ENCODE measurements around the gene PRPF8. TPM values are rescaled to one million over a fixed set of nuclear protein-coding genes. Genes with fewer than 3 reads are reported as not detected.

PRPF8 gene
- total and polyA plus RNA-seq, 2 experiments from 2014 or later = 178 to 246 TPM

DNA sequence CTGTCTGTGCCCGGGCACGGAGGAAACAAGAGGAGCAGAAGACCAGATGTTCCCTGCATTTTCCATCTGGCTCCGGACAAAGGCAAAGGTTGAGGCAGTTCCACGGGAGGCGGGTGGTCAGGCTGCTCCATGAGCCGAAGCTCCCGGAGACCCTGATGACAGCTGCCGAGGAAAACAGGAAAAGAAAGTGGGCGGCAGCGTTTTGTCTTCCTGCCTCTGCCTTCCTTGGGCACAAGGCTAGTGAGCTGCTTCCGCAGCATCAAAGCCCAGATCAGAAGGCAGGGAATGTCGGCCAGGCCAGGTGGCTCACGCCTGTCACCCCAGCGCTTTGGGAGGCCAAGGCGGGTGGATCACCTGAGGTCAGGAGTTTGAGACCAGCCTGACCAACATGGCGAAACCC lies 72.3 kb downstream of the PRPF8 start:
- TF ChIP-seq, protein P1, sequence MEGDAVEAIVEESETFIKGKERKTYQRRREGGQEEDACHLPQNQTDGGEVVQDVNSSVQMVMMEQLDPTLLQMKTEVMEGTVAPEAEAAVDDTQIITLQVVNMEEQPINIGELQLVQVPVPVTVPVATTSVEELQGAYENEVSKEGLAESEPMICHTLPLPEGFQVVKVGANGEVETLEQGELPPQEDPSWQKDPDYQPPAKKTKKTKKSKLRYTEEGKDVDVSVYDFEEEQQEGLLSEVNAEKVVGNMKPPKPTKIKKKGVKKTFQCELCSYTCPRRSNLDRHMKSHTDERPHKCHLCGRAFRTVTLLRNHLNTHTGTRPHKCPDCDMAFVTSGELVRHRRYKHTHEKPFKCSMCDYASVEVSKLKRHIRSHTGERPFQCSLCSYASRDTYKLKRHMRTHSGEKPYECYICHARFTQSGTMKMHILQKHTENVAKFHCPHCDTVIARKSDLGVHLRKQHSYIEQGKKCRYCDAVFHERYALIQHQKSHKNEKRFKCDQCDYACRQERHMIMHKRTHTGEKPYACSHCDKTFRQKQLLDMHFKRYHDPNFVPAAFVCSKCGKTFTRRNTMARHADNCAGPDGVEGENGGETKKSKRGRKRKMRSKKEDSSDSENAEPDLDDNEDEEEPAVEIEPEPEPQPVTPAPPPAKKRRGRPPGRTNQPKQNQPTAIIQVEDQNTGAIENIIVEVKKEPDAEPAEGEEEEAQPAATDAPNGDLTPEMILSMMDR (conservative IDR thresholded peaks at IDR 0.05; ENCODE audit: low read depth in 2 of 2) = no peak
- TF ChIP-seq POLR2AphosphoS5 (IDR thresholded peaks at IDR 0.05; ENCODE audit: low read depth) = no peak
- TF ChIP-seq, protein P2, sequence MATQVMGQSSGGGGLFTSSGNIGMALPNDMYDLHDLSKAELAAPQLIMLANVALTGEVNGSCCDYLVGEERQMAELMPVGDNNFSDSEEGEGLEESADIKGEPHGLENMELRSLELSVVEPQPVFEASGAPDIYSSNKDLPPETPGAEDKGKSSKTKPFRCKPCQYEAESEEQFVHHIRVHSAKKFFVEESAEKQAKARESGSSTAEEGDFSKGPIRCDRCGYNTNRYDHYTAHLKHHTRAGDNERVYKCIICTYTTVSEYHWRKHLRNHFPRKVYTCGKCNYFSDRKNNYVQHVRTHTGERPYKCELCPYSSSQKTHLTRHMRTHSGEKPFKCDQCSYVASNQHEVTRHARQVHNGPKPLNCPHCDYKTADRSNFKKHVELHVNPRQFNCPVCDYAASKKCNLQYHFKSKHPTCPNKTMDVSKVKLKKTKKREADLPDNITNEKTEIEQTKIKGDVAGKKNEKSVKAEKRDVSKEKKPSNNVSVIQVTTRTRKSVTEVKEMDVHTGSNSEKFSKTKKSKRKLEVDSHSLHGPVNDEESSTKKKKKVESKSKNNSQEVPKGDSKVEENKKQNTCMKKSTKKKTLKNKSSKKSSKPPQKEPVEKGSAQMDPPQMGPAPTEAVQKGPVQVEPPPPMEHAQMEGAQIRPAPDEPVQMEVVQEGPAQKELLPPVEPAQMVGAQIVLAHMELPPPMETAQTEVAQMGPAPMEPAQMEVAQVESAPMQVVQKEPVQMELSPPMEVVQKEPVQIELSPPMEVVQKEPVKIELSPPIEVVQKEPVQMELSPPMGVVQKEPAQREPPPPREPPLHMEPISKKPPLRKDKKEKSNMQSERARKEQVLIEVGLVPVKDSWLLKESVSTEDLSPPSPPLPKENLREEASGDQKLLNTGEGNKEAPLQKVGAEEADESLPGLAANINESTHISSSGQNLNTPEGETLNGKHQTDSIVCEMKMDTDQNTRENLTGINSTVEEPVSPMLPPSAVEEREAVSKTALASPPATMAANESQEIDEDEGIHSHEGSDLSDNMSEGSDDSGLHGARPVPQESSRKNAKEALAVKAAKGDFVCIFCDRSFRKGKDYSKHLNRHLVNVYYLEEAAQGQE (IDR thresholded peaks at IDR 0.05; ENCODE audit: unreplicated experiment) = no peak
- no peak for TF ChIP-seq NANOG (IDR thresholded peaks at IDR 0.05; ENCODE audit: borderline replicate concordance)
- TF ChIP-seq JUNB (IDR thresholded peaks at IDR 0.05; ENCODE audit: unreplicated experiment) = no peak
- TF ChIP-seq STAT1 (IDR thresholded peaks at IDR 0.05; ENCODE audit: unreplicated experiment) = no peak
- TF ChIP-seq ZNF114 (CRISPR knock-in tag; IDR thresholded peaks at IDR 0.05) = no peak
- TF ChIP-seq, protein P3, sequence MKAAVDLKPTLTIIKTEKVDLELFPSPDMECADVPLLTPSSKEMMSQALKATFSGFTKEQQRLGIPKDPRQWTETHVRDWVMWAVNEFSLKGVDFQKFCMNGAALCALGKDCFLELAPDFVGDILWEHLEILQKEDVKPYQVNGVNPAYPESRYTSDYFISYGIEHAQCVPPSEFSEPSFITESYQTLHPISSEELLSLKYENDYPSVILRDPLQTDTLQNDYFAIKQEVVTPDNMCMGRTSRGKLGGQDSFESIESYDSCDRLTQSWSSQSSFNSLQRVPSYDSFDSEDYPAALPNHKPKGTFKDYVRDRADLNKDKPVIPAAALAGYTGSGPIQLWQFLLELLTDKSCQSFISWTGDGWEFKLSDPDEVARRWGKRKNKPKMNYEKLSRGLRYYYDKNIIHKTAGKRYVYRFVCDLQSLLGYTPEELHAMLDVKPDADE (IDR thresholded peaks at IDR 0.05) = no peak
- no peak for TF ChIP-seq EZH2 (IDR thresholded peaks at IDR 0.05; ENCODE audit: low read depth, unreplicated experiment)
- TF ChIP-seq, protein P4, sequence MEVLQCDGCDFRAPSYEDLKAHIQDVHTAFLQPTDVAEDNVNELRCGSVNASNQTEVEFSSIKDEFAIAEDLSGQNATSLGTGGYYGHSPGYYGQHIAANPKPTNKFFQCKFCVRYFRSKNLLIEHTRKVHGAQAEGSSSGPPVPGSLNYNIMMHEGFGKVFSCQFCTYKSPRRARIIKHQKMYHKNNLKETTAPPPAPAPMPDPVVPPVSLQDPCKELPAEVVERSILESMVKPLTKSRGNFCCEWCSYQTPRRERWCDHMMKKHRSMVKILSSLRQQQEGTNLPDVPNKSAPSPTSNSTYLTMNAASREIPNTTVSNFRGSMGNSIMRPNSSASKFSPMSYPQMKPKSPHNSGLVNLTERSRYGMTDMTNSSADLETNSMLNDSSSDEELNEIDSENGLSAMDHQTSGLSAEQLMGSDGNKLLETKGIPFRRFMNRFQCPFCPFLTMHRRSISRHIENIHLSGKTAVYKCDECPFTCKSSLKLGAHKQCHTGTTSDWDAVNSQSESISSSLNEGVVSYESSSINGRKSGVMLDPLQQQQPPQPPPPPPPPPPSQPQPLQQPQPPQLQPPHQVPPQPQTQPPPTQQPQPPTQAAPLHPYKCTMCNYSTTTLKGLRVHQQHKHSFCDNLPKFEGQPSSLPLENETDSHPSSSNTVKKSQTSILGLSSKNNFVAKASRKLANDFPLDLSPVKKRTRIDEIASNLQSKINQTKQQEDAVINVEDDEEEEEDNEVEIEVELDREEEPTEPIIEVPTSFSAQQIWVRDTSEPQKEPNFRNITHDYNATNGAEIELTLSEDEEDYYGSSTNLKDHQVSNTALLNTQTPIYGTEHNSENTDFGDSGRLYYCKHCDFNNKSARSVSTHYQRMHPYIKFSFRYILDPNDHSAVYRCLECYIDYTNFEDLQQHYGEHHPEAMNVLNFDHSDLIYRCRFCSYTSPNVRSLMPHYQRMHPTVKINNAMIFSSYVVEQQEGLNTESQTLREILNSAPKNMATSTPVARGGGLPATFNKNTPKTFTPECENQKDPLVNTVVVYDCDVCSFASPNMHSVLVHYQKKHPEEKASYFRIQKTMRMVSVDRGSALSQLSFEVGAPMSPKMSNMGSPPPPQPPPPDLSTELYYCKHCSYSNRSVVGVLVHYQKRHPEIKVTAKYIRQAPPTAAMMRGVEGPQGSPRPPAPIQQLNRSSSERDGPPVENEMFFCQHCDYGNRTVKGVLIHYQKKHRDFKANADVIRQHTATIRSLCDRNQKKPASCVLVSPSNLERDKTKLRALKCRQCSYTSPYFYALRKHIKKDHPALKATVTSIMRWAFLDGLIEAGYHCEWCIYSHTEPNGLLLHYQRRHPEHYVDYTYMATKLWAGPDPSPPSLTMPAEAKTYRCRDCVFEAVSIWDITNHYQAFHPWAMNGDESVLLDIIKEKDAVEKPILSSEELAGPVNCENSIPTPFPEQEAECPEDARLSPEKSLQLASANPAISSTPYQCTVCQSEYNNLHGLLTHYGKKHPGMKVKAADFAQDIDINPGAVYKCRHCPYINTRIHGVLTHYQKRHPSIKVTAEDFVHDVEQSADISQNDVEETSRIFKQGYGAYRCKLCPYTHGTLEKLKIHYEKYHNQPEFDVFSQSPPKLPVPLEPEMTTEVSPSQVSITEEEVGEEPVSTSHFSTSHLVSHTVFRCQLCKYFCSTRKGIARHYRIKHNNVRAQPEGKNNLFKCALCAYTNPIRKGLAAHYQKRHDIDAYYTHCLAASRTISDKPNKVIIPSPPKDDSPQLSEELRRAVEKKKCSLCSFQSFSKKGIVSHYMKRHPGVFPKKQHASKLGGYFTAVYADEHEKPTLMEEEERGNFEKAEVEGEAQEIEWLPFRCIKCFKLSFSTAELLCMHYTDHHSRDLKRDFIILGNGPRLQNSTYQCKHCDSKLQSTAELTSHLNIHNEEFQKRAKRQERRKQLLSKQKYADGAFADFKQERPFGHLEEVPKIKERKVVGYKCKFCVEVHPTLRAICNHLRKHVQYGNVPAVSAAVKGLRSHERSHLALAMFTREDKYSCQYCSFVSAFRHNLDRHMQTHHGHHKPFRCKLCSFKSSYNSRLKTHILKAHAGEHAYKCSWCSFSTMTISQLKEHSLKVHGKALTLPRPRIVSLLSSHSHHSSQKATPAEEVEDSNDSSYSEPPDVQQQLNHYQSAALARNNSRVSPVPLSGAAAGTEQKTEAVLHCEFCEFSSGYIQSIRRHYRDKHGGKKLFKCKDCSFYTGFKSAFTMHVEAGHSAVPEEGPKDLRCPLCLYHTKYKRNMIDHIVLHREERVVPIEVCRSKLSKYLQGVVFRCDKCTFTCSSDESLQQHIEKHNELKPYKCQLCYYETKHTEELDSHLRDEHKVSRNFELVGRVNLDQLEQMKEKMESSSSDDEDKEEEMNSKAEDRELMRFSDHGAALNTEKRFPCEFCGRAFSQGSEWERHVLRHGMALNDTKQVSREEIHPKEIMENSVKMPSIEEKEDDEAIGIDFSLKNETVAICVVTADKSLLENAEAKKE (CRISPR knock-in tag; IDR thresholded peaks at IDR 0.05) = no peak
- TF ChIP-seq ZNF331 (CRISPR knock-in tag; IDR thresholded peaks at IDR 0.05; ENCODE audit: low read depth) = no peak
- TF ChIP-seq EZH2phosphoT487 (IDR thresholded peaks at IDR 0.05; ENCODE audit: unreplicated experiment) = no peak
- no peak for TF ChIP-seq CREB1 (CRISPR knock-in tag; IDR thresholded peaks at IDR 0.05; ENCODE audit: low read depth)
- no peaks in the 10 kb centered on the region for H3K9me2 ChIP-seq (ENCODE audit: insufficient read depth)
- H3F3A ChIP-seq (replicated peaks; ENCODE audit: low read depth) = no peaks in the 10 kb centered on the region
- no peaks in the 10 kb centered on the region for H3K27me3 ChIP-seq (ENCODE audit: insufficient read depth)
- H3K27ac Mint-ChIP-seq = no peak overlapping the region
- no peaks in the 10 kb centered on the region for H4K20me1 ChIP-seq (replicated peaks; ENCODE audit: insufficient read depth)
- no peak overlapping the region for H3K4me2 ChIP-seq
- no peaks in the 10 kb centered on the region for H3K79me2 ChIP-seq (replicated peaks; ENCODE audit: insufficient read depth)
- no peaks in the 10 kb centered on the region for H3K4me1 Mint-ChIP-seq
- no peak overlapping the region for H3K4me3 ChIP-seq
- H3K27me3 Mint-ChIP-seq (ENCODE audit: insufficient read depth, low read depth, poor library complexity) = peaks cover 7% of the 10 kb centered on the region
- no peaks in the 10 kb centered on the region for H3K36me3 ChIP-seq (ENCODE audit: insufficient read depth)
- no peak overlapping the region for H3K4me3 Mint-ChIP-seq
- ATAC-seq (no peak), DNase-seq (ENCODE audit: low spot score) (no peak)
- H3K27ac ChIP-seq (ENCODE audit: low read depth) = no peak overlapping the region
- H3K9me3 Mint-ChIP-seq = no peaks in the 10 kb centered on the region
- H3K4me1 ChIP-seq (ENCODE audit: insufficient read depth) = no peaks in the 10 kb centered on the region
- no peak overlapping the region for H2AFZ ChIP-seq
- H3K36me3 Mint-ChIP-seq (ENCODE audit: low read depth) = peaks cover 3% of the 10 kb centered on the region; the same call in 1 of the 3 replicates
